A673 (cell line): ENCODE results near the gene RBM39. TPM values are rescaled to one million over a fixed set of nuclear protein-coding genes. Genes with fewer than 3 reads are reported as not detected.

Source experiments
- BruUV-seq: library from RNA; stranded (reverse); fragments of 400-500 nt; replicated peaks from 2 replicates; lab custom pipeline; 2021; lab: Mats Ljungman, UMichigan
- CTCF ChIA-PET: fragments of 300-600 bp; sonication (Branson Sonifier 250); formaldehyde crosslinking; loops from one replicate; lab custom pipeline; 2022; ENCODE audit warnings: antibody characterized with exemption; lab: Charles Lee
- POLR2A ChIA-PET: fragments of 300-600 bp; sonication (Branson Sonifier 250); formaldehyde crosslinking; loops from one replicate; lab custom pipeline; 2022; ENCODE audit warnings: antibody characterized with exemption; ENCODE audit not compliant: low non-redundant PET; lab: Charles Lee
- DNase-seq: peaks from one replicate; pipeline ENCODE4 v3.0.0-alpha.2; 2015; ENCODE audit warnings: low spot score
- H3K27ac ChIP-seq: fragments of 200-600 bp; sonication (generic); 2 replicates; pipeline ENCODE4 v1.5.1; 2016; ENCODE audit warnings: mixed run types, low read depth, mild to moderate bottlenecking, mixed read lengths, antibody characterized with exemption, low read length; ENCODE audit not compliant: poor library complexity, severe bottlenecking
- H3K27me3 ChIP-seq: fragments of 200-600 bp; sonication (generic); replicated peaks from 2 replicates; pipeline ENCODE4 v1.6.1; 2017; ENCODE audit warnings: mixed run types, low read depth, mild to moderate bottlenecking, mixed read lengths, antibody characterized with exemption, low read length; ENCODE audit not compliant: insufficient read depth, poor library complexity
- H3K36me3 ChIP-seq: fragments of 200-600 bp; sonication (generic); 2 replicates; pipeline ENCODE4 v1.6.1; 2016; ENCODE audit warnings: mixed run types, mild to moderate bottlenecking, mixed read lengths, antibody characterized with exemption, low read length; ENCODE audit not compliant: insufficient read depth, poor library complexity, severe bottlenecking
- H3K4me1 ChIP-seq: fragments of 200-600 bp; sonication (generic); 2 replicates; pipeline ENCODE4 v1.6.1; 2017; ENCODE audit warnings: mixed run types, mild to moderate bottlenecking, mixed read lengths, antibody characterized with exemption, low read length; ENCODE audit not compliant: insufficient read depth, poor library complexity, severe bottlenecking
- H3K4me3 ChIP-seq: fragments of 200-600 bp; sonication (generic); 2 replicates; pipeline ENCODE4 v1.5.1; 2016; ENCODE audit warnings: low read depth, mixed run types, mild to moderate bottlenecking, mixed read lengths, low read length; ENCODE audit not compliant: poor library complexity, severe bottlenecking
- H3K9me3 ChIP-seq: fragments of 200-600 bp; sonication (generic); 2 replicates; pipeline ENCODE4 v1.6.1; 2016; ENCODE audit warnings: mixed run types, low read depth, mild to moderate bottlenecking, mixed read lengths, antibody characterized with exemption, low read length; ENCODE audit not compliant: poor library complexity, severe bottlenecking
- EZH2 ChIP-seq: fragments of 200-600 bp; sonication (generic); IDR thresholded peaks from 2 replicates; pipeline ENCODE4 v1.6.1; 2017; ENCODE audit warnings: borderline replicate concordance, low read depth, mild to moderate bottlenecking, mixed read lengths, antibody characterized with exemption, low read length; ENCODE audit not compliant: poor library complexity, severe bottlenecking
- intact Hi-C: fragments of 100-400 bp; cut with micrococcal nuclease; formaldehyde crosslinking; loops from one replicate; pipeline ENCODE4 v1.10.0; 2022; ENCODE audit not compliant: unreplicated experiment
- total RNA-seq: library from RNA; stranded (reverse); gene quantifications from 2 replicates; pipeline ENCODE4 v1.2.3, GENCODE V29; 2021
- TF ChIP-seq, protein P1 (sequence below): fragments of 300-800, 200-600 bp; sonication (generic); conservative IDR thresholded peaks from 2 replicates; pipeline ENCODE4 v1.5.1; 2017; ENCODE audit warnings: low read depth, mild to moderate bottlenecking, antibody characterized with exemption, low read length, moderate library complexity, mixed read lengths

Gene RBM39
- total RNA-seq, 1 experiment from 2014 or later, result 329 TPM

DNA sequence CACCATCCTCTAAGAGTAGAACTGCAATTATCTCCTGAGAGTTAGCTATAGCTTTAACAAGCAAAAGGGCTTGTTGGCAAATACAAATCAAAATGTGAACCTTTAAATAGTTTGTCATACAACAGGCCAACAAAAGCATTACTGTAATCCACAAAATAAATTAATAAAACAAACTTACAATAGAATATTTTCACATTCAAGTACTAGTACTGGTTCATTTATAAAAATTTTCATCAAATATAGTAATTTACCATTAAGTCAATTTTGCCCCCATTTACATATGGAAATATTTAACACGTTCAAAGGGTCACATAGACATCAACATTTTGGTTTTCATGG lies 9.4 kb downstream of the RBM39 start:
- Histone ChIP-seq H3K27ac (no peak overlapping the region), H3K36me3 (peaks cover 100% of the 10 kb centered on the region), H3K9me3 (no peaks in the 10 kb centered on the region), H3K4me3 (no peak overlapping the region), H3K4me1 (peaks cover 19% of the 10 kb centered on the region), H3K27me3 (no peaks in the 10 kb centered on the region)
- POLR2A ChIA-PET, result interaction anchor here (0.6 to 0.7 kb wide), 2 partner anchors 10 to 22 kb away, joined by 4 to 6 read pairs; partner anchors contain the start of gene RBM39
- DNase-seq, result no peak
- intact Hi-C loops, result no loop called here
- no TSS peak for BruUV-seq
- CTCF ChIA-PET, result no interaction called here
- TF ChIP-seq, protein P1, sequence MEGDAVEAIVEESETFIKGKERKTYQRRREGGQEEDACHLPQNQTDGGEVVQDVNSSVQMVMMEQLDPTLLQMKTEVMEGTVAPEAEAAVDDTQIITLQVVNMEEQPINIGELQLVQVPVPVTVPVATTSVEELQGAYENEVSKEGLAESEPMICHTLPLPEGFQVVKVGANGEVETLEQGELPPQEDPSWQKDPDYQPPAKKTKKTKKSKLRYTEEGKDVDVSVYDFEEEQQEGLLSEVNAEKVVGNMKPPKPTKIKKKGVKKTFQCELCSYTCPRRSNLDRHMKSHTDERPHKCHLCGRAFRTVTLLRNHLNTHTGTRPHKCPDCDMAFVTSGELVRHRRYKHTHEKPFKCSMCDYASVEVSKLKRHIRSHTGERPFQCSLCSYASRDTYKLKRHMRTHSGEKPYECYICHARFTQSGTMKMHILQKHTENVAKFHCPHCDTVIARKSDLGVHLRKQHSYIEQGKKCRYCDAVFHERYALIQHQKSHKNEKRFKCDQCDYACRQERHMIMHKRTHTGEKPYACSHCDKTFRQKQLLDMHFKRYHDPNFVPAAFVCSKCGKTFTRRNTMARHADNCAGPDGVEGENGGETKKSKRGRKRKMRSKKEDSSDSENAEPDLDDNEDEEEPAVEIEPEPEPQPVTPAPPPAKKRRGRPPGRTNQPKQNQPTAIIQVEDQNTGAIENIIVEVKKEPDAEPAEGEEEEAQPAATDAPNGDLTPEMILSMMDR, result no peak
- TF ChIP-seq EZH2, result no peak

DNA sequence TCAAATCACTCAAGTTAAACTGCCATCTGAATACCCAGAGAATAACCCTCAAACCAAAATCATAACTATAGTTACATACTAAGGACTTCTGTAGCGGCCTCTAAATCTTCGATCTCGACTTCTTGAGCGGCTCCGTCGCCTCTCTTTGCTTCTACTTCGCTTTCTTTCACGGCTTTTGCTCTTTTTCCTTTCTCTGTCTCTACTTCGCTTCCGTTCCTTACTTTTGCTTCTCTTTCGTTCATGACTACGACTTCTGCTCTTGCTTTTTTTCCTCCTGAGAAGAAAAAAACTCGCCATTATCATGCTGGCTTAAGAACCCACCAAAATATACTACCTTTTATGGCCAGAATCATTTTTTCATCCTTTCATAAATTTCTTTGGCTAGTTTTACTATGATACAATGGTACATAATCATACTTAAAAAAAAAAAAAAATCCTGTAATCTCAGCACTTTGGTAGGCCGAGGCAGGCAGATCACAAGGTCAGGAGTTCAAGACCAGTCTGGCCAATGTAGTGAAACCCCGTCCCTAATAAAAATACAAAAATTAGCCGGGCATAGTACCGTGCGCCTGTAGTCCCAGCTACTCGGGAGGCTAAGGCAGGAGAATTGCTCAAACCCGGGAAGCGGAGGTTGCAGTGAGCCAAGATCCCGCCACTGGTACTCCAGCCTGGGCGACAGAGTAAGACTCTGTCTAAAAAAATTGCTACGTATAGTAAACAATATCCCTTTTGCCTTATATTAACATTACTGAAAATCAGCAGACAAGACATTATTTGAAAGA lies 10.0 kb downstream of the RBM39 start:
- no peaks in the 10 kb centered on the region for H3K9me3 ChIP-seq
- H3K4me1 ChIP-seq, result peaks cover 19% of the 10 kb centered on the region
- peaks cover 100% of the 10 kb centered on the region for H3K36me3 ChIP-seq
- intact Hi-C loops, result loop anchor here (1.0 kb wide), 1 partner anchor 9 kb away; no protein-coding TSS in a partner anchor
- no peak overlapping the region for H3K4me3 ChIP-seq
- ChIA-PET POLR2A (interaction anchor here (0.7 kb wide), 1 partner anchor 10 kb away, joined by 6 read pairs; the partner anchor contains the start of gene RBM39), CTCF (no interaction called here)
- H3K27ac ChIP-seq, result no peak overlapping the region
- BruUV-seq, result no TSS peak
- TF ChIP-seq, protein P1, result no peak
- no peak for TF ChIP-seq EZH2
- H3K27me3 ChIP-seq, result no peaks in the 10 kb centered on the region
- DNase-seq, result no peak

DNA sequence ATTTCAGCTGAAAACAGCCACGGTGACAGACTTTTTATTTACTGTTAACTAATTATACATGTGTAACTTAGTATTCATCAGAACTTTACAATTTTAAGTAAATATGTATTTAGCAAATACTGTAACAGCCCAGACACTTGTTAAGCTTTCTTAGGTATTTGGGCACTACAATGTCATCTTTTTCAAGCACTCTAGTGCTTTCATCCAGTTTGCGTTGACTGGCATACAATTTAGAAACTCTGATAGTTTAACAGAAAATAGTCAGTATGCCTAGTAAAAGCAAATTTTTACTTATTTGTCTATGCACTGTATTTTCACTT lies 10.6 kb downstream of the RBM39 start:
- no peak overlapping the region for H3K27ac ChIP-seq
- intact Hi-C loops, result loop anchor here (1.0 kb wide), 1 partner anchor 8 kb away; no protein-coding TSS in a partner anchor
- H3K4me1 ChIP-seq, result peaks cover 19% of the 10 kb centered on the region
- BruUV-seq, result no TSS peak
- no peak for TF ChIP-seq EZH2
- TF ChIP-seq, protein P1, result no peak
- no peak for DNase-seq
- no peaks in the 10 kb centered on the region for H3K9me3 ChIP-seq
- ChIA-PET CTCF (no interaction called here), POLR2A (interaction anchor here (1.5 kb wide), 1 partner anchor 11 kb away, joined by 6 read pairs; no protein-coding TSS in a partner anchor)
- peaks cover 100% of the 10 kb centered on the region for H3K36me3 ChIP-seq
- H3K27me3 ChIP-seq, result no peaks in the 10 kb centered on the region
- H3K4me3 ChIP-seq, result no peak overlapping the region
